ENCODE data around the gene RASGRF2.

RASGRF2 gene

GRCh38 chr5:80953587-80953986 lies 6.6 kb upstream of the RASGRF2 start:
- no peak for DNase-seq

DNA sequence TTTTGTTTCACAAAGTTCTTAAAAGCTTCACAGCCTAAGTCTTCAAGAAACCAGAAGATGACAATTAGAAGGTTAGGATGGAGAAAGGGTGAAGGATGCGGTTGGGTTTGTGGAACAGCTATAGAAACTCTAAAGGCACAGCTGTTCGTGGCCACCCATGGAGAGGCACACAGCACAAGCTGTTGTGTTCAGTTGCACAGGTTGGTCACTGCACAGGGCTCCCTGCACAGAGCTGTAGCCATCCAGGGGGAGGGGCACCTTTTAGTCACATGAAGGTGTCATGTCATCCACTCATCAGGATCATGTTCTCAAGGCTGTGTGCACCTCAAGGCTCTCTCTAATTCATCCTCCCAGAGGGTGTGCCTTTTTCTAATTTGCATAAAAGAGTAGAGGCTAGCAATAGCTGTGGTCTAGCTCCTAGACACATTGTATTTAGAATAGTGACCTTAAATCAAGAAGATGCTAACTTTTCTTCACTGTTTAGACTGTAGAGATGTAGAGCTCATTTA lies 5.0 kb upstream of the RASGRF2 start:
- DNase-seq: no peak

- DNase-seq: no peak
Observed at GRCh38 chr5:80956272-80956671, 3.9 kb upstream of the RASGRF2 start.

DNA sequence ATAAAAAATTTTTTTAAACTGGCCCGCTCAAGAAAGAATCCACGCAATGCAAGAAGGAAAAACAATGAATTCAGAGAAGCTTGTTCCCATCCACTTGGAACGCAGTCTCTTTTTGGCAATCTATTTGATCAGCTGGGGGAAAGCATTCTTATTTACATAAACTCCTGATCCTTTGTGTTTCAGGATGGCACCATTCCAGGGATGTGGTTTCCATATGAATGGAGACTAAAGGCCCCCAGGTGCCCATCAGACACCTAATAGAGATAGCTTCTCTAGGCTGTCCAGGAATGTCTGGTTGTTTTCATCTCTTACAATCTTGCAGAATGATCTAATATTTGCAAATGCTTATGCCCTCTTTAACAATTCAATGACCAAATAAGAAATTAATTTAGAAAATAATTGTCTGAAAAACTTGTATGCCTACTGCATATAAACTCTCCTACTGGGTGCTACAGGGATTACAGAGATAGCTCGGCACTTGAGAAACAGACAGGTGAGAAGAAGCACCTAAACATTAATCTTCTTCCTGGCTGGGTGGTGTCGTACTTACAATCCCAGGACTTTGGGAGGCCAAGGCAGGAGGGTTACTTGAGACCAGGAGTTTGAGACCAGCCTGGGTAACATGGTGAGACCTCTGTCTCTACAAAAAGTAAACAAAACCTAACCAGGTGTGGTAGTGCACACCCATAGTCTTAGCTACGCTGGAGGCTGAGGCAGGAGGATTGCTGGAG lies 3.0 kb upstream of the RASGRF2 start:
- no peak for DNase-seq

DNA sequence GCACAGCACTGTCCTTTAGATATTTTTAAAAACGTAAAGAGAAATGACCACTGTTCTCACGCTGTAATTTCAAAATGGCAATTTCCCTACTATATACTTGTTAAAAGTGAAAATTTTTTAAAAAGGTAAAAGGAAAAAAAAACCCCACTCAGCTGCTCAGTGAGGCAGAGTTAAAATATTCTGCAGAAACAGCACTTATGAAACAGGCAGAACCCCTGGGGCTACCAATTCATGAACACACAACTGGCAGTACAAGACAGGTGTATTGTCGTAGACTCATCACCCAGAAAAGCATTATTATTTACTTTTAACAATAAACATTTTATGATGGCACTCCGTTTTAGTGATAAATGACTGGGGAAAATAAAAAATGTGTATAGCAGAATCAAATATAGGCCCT lies 1.5 kb upstream of the RASGRF2 start:
- DNase-seq: no peak

DNA sequence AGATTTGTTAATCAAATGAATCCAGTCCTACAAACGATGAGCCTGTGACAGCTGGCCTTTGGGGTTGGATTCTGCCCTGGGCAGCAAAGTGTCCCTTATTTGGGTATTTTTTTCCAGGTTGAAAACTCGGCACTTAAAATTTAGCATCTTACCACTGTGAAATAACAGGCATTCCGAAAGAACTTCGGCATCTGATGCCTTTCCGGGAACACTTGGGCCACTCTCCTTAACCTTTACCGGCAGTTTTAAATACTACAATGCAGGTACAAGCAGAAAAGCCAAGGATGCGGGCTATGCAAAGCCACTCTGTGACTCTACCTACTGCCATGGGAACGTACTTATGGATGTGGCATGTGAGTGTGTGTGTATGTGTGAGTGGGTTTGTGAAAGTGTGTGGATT lies 1.0 kb upstream of the RASGRF2 start:
- no peak for DNase-seq

- DNase-seq: no peak
Observed at GRCh38 chr5:80960531-80961375, 590 bp downstream of the RASGRF2 start.

DNA sequence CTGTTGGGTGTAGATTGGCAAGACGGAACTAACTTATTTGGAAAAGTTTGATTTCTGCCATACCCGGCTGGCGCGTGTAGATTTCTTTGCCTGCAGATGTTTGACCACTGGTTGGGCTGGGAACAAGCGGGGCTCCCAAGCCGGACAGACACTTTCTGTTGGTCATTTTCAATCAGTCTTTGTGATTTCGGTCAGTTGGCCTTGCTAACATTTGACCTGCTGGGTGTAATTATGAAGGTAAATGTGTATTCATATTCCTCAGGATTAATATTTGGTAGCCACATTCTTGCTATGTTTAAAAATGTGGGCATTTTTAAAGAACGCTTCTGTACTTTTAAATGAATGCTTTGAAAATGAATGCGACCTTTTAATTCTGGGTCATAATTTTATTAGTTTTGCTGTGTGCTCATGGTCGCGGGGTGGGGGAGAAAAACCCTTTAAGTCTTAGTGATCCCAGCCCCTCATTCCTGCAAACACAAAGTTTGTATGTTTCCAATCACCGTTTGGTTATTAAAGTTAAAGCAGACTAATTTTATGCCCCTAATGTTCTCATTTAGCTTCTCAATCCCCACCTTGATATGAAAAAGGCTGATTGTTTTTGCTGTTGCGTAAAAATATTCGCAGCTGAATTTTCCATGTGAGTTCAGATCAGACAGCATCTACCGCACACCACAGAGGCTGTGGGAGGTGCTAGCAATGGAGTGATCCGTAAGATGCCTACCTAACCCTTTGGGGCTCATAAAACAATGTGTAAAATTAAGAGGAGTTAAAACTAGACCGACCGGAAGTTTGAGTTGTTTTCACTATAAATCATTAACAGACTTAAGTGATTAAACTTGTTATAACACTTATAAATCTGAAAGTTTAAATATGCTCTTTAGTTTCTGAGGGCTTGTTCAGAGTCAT lies 1.5 kb downstream of the RASGRF2 start:
- DNase-seq: no peak

- DNase-seq: no peak
Observed at GRCh38 chr5:80962630-80963520, 2.7 kb downstream of the RASGRF2 start.

DNA sequence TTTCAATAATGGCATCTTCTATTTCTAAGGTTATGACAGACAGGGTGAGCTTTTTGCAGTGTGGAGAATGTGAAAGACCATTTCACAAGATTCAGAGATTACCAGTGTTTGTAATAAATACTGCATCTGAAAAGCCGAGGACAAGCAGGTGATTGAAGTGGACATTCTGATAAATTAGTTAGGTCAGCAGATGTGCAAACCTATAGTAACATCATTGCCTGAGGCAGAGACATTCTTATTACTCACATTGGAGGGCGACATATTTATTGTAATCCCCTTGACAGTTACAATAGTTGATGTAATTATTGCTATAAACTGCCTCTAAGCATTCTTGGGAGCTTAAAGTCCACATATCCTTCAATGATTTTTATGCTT lies 3.3 kb downstream of the RASGRF2 start:
- DNase-seq: no peak

DNA sequence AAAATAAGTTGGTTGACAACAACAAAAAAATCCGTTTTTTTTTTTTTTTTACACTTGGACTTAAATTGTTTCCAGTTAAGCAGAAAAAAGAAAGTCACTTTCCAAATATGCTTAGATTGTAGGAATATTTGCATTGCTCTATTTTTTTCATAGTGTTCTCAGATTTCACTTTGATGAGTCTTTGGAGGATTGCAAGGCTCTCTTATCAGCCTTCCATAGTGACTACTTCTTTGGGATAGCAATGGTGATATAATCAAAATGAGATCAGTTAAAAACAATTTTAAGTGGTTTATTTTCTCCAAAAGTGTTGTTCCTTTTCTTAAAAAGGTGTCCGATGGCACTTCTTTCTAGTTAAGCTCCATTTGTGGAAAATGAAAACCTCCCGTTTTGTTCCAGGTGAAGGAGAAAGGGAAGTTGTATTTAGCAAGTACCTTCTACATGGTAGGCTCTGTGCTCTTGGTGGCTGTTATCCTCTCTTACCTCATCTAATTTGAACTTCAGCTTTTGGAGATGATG lies 3.9 kb downstream of the RASGRF2 start:
- no peak for DNase-seq

DNA sequence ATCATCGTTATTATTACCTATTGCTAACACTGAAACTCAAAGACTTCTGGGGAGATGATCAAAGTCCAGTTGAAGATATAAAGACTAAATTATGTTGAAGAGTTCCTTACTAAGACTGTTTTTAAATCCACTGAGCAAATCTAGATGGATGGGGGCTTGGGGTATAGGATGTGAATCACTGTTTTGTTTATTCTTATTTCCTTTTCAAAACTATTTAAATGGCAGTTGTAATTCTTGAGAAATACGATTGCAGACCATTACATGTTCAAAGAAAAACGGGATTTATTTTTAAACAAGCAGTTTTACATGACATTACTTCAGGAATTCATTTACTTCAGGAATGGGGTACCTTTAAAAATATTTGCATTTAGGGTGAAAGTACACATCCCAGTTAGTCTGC lies 4.3 kb downstream of the RASGRF2 start:
- no peak for DNase-seq

DNA sequence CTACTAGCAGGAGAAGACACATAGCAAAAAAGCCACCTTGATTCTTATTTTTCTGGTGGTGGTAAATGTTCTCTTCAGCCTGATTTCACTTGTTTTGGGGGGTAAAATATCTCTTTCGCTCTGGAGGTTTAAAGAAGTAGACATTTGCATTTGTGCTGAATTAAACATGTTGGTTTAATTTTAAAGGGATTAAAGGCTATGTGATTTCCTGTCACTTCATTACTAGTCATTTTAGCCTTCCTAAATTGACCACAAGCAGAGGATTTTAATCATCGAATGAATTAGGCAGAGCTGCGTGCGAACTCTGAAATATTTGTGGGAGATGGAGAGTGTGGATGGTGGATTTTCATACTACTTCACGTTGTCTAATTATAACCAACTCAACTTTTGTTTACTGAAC lies 4.8 kb downstream of the RASGRF2 start:
- DNase-seq: no peak

- DNase-seq: peak; percentile 2
Observed at GRCh38 chr5:80967500-80968181, 7.5 kb downstream of the RASGRF2 start.

GRCh38 chr5:80973027-80973426 lies 12.9 kb downstream of the RASGRF2 start:
- no peak for DNase-seq

DNA sequence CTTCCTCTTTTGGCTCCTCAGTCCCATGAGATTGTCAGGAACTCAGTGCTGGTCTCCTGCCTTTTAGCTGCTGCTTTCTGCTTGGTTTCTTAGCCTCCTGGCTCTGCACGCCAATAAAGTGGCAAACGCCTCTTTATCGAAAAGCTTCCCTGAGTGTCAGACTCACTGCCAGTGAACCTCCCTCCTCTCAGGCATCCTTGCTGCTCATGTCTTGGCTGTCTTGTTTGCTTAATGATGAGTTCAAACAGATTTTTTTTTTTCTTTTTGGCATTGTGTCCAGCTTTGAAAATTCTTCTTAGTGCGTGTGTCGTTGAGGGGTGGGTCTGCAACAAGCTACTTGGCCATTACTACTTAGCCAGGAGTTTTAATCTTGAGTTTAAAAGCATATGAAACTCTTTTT lies 14.9 kb downstream of the RASGRF2 start:
- no peak for DNase-seq

GRCh38 chr5:80976985-80977384 lies 16.8 kb downstream of the RASGRF2 start:
- no peak for DNase-seq

- DNase-seq: no peak
Observed at GRCh38 chr5:80977764-80978163, 17.6 kb downstream of the RASGRF2 start.

DNA sequence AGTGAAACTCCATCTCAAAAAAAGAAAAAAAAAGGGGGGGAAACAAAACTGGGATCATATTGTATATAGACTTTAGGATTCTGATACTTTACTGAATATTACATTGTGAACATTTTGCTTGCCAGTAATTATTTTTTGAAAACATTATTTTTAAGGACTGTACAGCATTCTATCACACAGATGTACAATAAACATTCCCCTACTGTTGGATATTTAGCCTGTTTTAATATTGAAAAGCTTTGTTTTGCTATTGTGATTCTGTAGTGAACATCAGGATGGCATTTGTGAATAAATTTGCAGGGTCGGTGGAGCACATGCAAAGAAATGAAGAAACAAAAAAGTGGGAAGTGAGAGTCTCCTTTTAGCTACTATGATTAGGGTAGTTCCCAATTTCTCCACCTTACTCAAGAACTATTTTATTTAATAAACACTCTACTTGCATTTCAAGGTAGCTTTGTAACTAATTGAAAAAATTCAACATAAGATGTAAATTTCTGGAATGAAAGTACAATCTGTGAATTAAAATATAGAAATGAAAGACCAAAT lies 18.7 kb downstream of the RASGRF2 start:
- no peak for DNase-seq

DNA sequence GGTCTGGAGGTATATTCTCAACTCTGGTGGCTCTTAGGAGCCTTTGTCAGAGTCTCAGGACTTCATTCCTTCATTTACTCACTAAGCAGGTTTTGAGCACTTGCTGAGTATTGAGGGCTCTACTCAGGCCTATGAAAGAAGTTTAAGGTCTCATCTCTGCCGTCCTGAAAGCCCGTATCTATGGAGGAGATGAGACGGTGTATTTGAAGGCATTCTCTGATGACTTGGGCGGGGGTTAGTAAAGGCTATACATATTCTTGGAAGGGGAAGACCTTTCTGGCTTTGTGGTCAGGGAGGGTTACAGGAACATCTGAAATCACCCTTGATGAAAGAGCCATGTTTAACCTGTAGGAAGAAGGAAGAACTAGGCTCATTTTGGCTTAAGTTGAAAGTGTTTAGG lies 21.9 kb downstream of the RASGRF2 start:
- DNase-seq: no peak
